Lower leg skin (tissue), 3 donors: Measurements from ENCODE around the gene CYP2B6.

ENCODE experiments used
- POLR2A ChIP-seq, 2 donors: fragments of 450-650 bp; IDR thresholded peaks; one replicate each; pipeline ENCODE4 v1.6.1; 2016 to 2017; ENCODE audit warnings: antibody characterized with exemption in 2 of 2, mild to moderate bottlenecking in 1 of 2, moderate library complexity in 1 of 2
- TF ChIP-seq, protein P1 (sequence below), 3 donors: fragments of 450-650 bp; IDR thresholded peaks; one replicate each; pipeline ENCODE4 v1.5.1; 2016; ENCODE audit warnings: antibody characterized with exemption in 3 of 3, mild to moderate bottlenecking in 3 of 3, moderate library complexity in 2 of 3

- TF ChIP-seq, protein P1, sequence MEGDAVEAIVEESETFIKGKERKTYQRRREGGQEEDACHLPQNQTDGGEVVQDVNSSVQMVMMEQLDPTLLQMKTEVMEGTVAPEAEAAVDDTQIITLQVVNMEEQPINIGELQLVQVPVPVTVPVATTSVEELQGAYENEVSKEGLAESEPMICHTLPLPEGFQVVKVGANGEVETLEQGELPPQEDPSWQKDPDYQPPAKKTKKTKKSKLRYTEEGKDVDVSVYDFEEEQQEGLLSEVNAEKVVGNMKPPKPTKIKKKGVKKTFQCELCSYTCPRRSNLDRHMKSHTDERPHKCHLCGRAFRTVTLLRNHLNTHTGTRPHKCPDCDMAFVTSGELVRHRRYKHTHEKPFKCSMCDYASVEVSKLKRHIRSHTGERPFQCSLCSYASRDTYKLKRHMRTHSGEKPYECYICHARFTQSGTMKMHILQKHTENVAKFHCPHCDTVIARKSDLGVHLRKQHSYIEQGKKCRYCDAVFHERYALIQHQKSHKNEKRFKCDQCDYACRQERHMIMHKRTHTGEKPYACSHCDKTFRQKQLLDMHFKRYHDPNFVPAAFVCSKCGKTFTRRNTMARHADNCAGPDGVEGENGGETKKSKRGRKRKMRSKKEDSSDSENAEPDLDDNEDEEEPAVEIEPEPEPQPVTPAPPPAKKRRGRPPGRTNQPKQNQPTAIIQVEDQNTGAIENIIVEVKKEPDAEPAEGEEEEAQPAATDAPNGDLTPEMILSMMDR (IDR thresholded peaks at IDR 0.05): no peak
- no peak for TF ChIP-seq POLR2A (IDR thresholded peaks at IDR 0.05)
These were observed 39.6 kb downstream of the CYP2B6 start for GRCh38 chr19:41030651-41031050.
